ENCODE results near the gene ANKRD27. TPM values are rescaled to one million over a fixed set of nuclear protein-coding genes. Genes with fewer than 3 reads are reported as not detected.
"Not testable (repeated sequence)": the region's sequence is repeated elsewhere in the genome, so short reads cannot be mapped to it uniquely, and the experiment has no call there.

ANKRD27 gene
- total RNA-seq, 1 donor from 2014 or later, result 23.9 TPM

GRCh38 chr19:32580353-32580900, 94.6 kb downstream of the ANKRD27 start:
- Mint-ChIP-seq H3K4me3 (ENCODE audit: unreplicated experiment) (peak overlapping the region; percentile 81), H3K4me1 (ENCODE audit: low read depth) (peaks cover 17% of the 10 kb centered on the region), H3K36me3 (ENCODE audit: low read depth) (peaks cover 3% of the 10 kb centered on the region), H3K27me3 (ENCODE audit: low read depth) (peaks cover 6% of the 10 kb centered on the region), H3K27ac (ENCODE audit: unreplicated experiment) (peak overlapping the region; percentile 68), H3K9me3 (ENCODE audit: low read depth) (no peaks in the 10 kb centered on the region)
- TF ChIP-seq CTCF (IDR thresholded peaks at IDR 0.05), result no peak
- no peak for DNase-seq (ENCODE audit: low spot score)

GRCh38 chr19:32576790-32577189, 98.2 kb downstream of the ANKRD27 start:
- no peak for TF ChIP-seq CTCF (IDR thresholded peaks at IDR 0.05)
- DNase-seq (ENCODE audit: low spot score), result no peak
- no peak overlapping the region for H3K27ac Mint-ChIP-seq (ENCODE audit: unreplicated experiment)
- H3K4me3 Mint-ChIP-seq (ENCODE audit: unreplicated experiment), result no peak overlapping the region
- peaks cover 4% of the 10 kb centered on the region for H3K4me1 Mint-ChIP-seq (ENCODE audit: low read depth)
- no peaks in the 10 kb centered on the region for H3K9me3 Mint-ChIP-seq (ENCODE audit: low read depth)
- peaks cover 7% of the 10 kb centered on the region for H3K27me3 Mint-ChIP-seq (ENCODE audit: low read depth)
- no peaks in the 10 kb centered on the region for H3K36me3 Mint-ChIP-seq (ENCODE audit: low read depth)

GRCh38 chr19:32573492-32573794, 101.5 kb downstream of the ANKRD27 start:
- no peak for DNase-seq (ENCODE audit: low spot score)
- H3K27me3 Mint-ChIP-seq (ENCODE audit: low read depth), result peaks cover 15% of the 10 kb centered on the region

GRCh38 chr19:32572700-32573491, 102.1 kb downstream of the ANKRD27 start:
- H3K4me1 Mint-ChIP-seq (ENCODE audit: low read depth); H3K9me3 Mint-ChIP-seq (ENCODE audit: low read depth); H3K36me3 Mint-ChIP-seq (ENCODE audit: low read depth); H3K4me3 Mint-ChIP-seq (ENCODE audit: unreplicated experiment); H3K27ac Mint-ChIP-seq (ENCODE audit: unreplicated experiment); DNase-seq (ENCODE audit: low spot score): not testable (repeated sequence)
- H3K27me3 Mint-ChIP-seq (ENCODE audit: low read depth), result peaks cover 14% of the 10 kb centered on the region

More at GRCh38 chr19:32573492-32573794, 101.5 kb downstream of the ANKRD27 start:
- Mint-ChIP-seq H3K9me3 (ENCODE audit: low read depth) (no peaks in the 10 kb centered on the region), H3K27ac (ENCODE audit: unreplicated experiment) (no peak overlapping the region), H3K4me1 (ENCODE audit: low read depth) (no peaks in the 10 kb centered on the region), H3K36me3 (ENCODE audit: low read depth) (no peaks in the 10 kb centered on the region), H3K4me3 (ENCODE audit: unreplicated experiment) (no peak overlapping the region)
- TF ChIP-seq CTCF (IDR thresholded peaks at IDR 0.05), result no peak

GRCh38 chr19:32571471-32572075, 103.4 kb downstream of the ANKRD27 start:
- not testable (repeated sequence) for H3K27ac Mint-ChIP-seq (ENCODE audit: unreplicated experiment); H3K9me3 Mint-ChIP-seq (ENCODE audit: low read depth); H3K27me3 Mint-ChIP-seq (ENCODE audit: low read depth); DNase-seq (ENCODE audit: low spot score); H3K4me1 Mint-ChIP-seq (ENCODE audit: low read depth); H3K36me3 Mint-ChIP-seq (ENCODE audit: low read depth); H3K4me3 Mint-ChIP-seq (ENCODE audit: unreplicated experiment)

- TF ChIP-seq CTCF (IDR thresholded peaks at IDR 0.05), result peak; percentile 84
- H3K27me3 Mint-ChIP-seq (ENCODE audit: low read depth), result peaks cover 9% of the 10 kb centered on the region
- DNase-seq (ENCODE audit: low spot score), result no peak
- no peak overlapping the region for H3K27ac Mint-ChIP-seq (ENCODE audit: unreplicated experiment)
- H3K4me1 Mint-ChIP-seq (ENCODE audit: low read depth), result no peaks in the 10 kb centered on the region
- no peaks in the 10 kb centered on the region for H3K9me3 Mint-ChIP-seq (ENCODE audit: low read depth)
- H3K4me3 Mint-ChIP-seq (ENCODE audit: unreplicated experiment), result no peak overlapping the region
- H3K36me3 Mint-ChIP-seq (ENCODE audit: low read depth), result no peaks in the 10 kb centered on the region
Measured at GRCh38 chr19:32570081-32570785, 104.7 kb downstream of the ANKRD27 start.

Measured in chondrocyte (in vitro differentiated cells).